OCI-LY7 (cell line): ENCODE measurements around the gene ELMO1.

Experiments used
- CTCF ChIP-seq: fragments of 200-600 bp; sonication (generic); conservative IDR thresholded peaks from 2 replicates; pipeline ENCODE4 v1.5.1; 2014; ENCODE audit warnings: mild to moderate bottlenecking, antibody characterized with exemption, low read length, moderate library complexity, mixed read lengths
- EZH2phosphoT487 ChIP-seq: fragments of 200-600 bp; sonication (generic); IDR thresholded peaks from 2 replicates; pipeline ENCODE4 v1.6.1; 2018; ENCODE audit warnings: low read depth, borderline replicate concordance, mild to moderate bottlenecking, mixed run types, antibody characterized with exemption, low read length, moderate library complexity, mixed read lengths

GRCh38 chr7:36923185-36923584 lies 525.5 kb downstream of the ELMO1 start:
- no peak for TF ChIP-seq CTCF
- no peak for TF ChIP-seq EZH2phosphoT487
